MM.1S (cell line): ENCODE data around the gene PCDHGA8.

Experiments
- CTCF ChIP-seq: fragments of 300-600 bp; sonication (generic); IDR thresholded peaks from 2 replicates; pipeline ENCODE4 v1.5.1; 2016; ENCODE audit warnings: antibody characterized with exemption, low read length, mixed read lengths
- EZH2 ChIP-seq: fragments of 300-600 bp; sonication (generic); optimal IDR thresholded peaks from 2 replicates; pipeline ENCODE3; 2017; ENCODE audit warnings: low read depth, mild to moderate bottlenecking, antibody characterized with exemption, low read length, mixed read lengths
- EZH2phosphoT487 ChIP-seq: fragments of 300-600 bp; sonication (generic); IDR thresholded peaks from 2 replicates; pipeline ENCODE4 v1.6.1; 2018; ENCODE audit warnings: antibody characterized with exemption, low read length

- TF ChIP-seq CTCF (peak; percentile 79), EZH2 (no peak), EZH2phosphoT487 (no peak)
Measured at GRCh38 chr5:141430332-141431113, 38.1 kb downstream of the PCDHGA8 start, which contains the start of gene PCDHGA12.
